Measurements from ENCODE around the gene CLSTN2.

The CLSTN2 gene

GRCh38 chr3:139937674-139938279 is 2.8 kb downstream of the CLSTN2 start:
- Mint-ChIP-seq H3K27ac (no peak overlapping the region), H3K27me3 (ENCODE audit: low read depth, poor library complexity) (peaks cover 66% of the 10 kb centered on the region), H3K4me1 (peaks cover 31% of the 10 kb centered on the region), H3K4me3 (peak overlapping the region; percentile 5), H3K36me3 (ENCODE audit: low read depth) (no peaks in the 10 kb centered on the region), H3K9me3 (no peaks in the 10 kb centered on the region)
- peak; percentile 71 for TF ChIP-seq CTCF (IDR thresholded peaks at IDR 0.05)
- DNase-seq = peak; percentile 50

- Mint-ChIP-seq H3K27ac (no peak overlapping the region), H3K36me3 (ENCODE audit: low read depth) (no peaks in the 10 kb centered on the region), H3K4me1 (peaks cover 25% of the 10 kb centered on the region), H3K9me3 (no peaks in the 10 kb centered on the region), H3K27me3 (ENCODE audit: low read depth, poor library complexity) (peaks cover 64% of the 10 kb centered on the region), H3K4me3 (no peak overlapping the region)
- DNase-seq = no peak
- TF ChIP-seq CTCF (IDR thresholded peaks at IDR 0.05) = no peak
Observed at GRCh38 chr3:139939681-139940190, 4.8 kb downstream of the CLSTN2 start.

- H3K4me3 Mint-ChIP-seq = no peak overlapping the region
- H3K9me3 Mint-ChIP-seq = no peaks in the 10 kb centered on the region
- H3K27ac Mint-ChIP-seq = no peak overlapping the region
- DNase-seq = no peak
- no peaks in the 10 kb centered on the region for H3K36me3 Mint-ChIP-seq (ENCODE audit: low read depth)
- peaks cover 24% of the 10 kb centered on the region for H3K4me1 Mint-ChIP-seq
- peaks cover 61% of the 10 kb centered on the region for H3K27me3 Mint-ChIP-seq (ENCODE audit: low read depth, poor library complexity)
- TF ChIP-seq CTCF (IDR thresholded peaks at IDR 0.05) = no peak
Observed at GRCh38 chr3:139940622-139941021, 5.6 kb downstream of the CLSTN2 start.

- no peak overlapping the region for H3K4me3 Mint-ChIP-seq
- DNase-seq = no peak
- peaks cover 54% of the 10 kb centered on the region for H3K27me3 Mint-ChIP-seq (ENCODE audit: low read depth, poor library complexity)
- no peaks in the 10 kb centered on the region for H3K9me3 Mint-ChIP-seq
- peaks cover 14% of the 10 kb centered on the region for H3K4me1 Mint-ChIP-seq
- no peak overlapping the region for H3K27ac Mint-ChIP-seq
- H3K36me3 Mint-ChIP-seq (ENCODE audit: low read depth) = no peaks in the 10 kb centered on the region
- no peak for TF ChIP-seq CTCF (IDR thresholded peaks at IDR 0.05)
Observed at GRCh38 chr3:139941580-139941979, 6.6 kb downstream of the CLSTN2 start.

- Mint-ChIP-seq H3K4me1 (peaks cover 11% of the 10 kb centered on the region), H3K9me3 (no peaks in the 10 kb centered on the region), H3K4me3 (no peak overlapping the region), H3K36me3 (ENCODE audit: low read depth) (no peaks in the 10 kb centered on the region), H3K27ac (no peak overlapping the region), H3K27me3 (ENCODE audit: low read depth, poor library complexity) (peaks cover 30% of the 10 kb centered on the region)
- no peak for DNase-seq
- TF ChIP-seq CTCF (IDR thresholded peaks at IDR 0.05) = no peak
Observed at GRCh38 chr3:139944256-139944910, 9.4 kb downstream of the CLSTN2 start.

- Mint-ChIP-seq H3K27ac (no peak overlapping the region), H3K4me1 (peaks cover 11% of the 10 kb centered on the region), H3K36me3 (ENCODE audit: low read depth) (no peaks in the 10 kb centered on the region), H3K4me3 (no peak overlapping the region), H3K27me3 (ENCODE audit: low read depth, poor library complexity) (peaks cover 28% of the 10 kb centered on the region), H3K9me3 (no peaks in the 10 kb centered on the region)
- DNase-seq = no peak
- TF ChIP-seq CTCF (IDR thresholded peaks at IDR 0.05) = no peak
Observed at GRCh38 chr3:139945386-139945785, 10.4 kb downstream of the CLSTN2 start.

All from nephron progenitor cell (in vitro differentiated cells).